ENCODE measurements around the gene POLG2.

DNA sequence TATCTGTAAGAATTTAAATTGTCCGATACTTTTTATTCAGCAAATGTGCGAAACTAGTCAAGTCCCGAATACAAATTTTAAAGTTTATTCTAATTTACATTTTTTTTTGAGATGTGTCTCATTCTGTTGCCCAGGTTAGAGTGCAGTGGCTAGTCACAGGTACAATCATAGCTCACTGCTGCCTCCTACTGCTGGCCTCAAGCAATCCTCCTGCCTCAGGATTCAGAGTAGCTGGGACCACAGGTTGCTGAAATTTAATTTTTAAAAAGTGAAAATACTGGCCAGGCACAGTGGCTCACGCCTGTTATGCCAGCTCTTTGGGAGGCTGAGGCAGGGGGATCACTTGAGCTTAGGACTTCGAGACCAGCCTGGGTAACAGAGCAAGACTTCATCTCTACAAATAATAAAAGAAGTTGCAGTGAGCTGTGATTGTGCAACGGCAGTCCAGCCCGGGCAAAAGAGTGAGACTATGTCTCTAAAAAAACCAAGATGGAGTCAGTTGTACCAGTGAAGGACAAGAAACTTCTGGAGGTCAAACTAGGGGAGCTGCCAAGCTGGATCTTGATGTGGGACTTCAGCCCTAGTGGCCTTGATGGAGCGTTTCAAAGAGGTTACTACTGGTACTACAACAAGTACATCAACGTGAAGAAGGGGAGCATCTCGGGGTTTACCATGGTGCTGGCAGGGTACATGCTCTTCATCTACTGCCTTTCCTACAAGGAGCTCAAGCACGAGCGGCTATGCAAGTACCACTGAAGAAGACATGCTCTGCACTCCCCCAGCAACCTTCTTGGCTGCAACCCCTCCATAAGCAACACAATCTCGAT lies 5.6 kb downstream of the POLG2 start:
- TF ChIP-seq, protein P1, sequence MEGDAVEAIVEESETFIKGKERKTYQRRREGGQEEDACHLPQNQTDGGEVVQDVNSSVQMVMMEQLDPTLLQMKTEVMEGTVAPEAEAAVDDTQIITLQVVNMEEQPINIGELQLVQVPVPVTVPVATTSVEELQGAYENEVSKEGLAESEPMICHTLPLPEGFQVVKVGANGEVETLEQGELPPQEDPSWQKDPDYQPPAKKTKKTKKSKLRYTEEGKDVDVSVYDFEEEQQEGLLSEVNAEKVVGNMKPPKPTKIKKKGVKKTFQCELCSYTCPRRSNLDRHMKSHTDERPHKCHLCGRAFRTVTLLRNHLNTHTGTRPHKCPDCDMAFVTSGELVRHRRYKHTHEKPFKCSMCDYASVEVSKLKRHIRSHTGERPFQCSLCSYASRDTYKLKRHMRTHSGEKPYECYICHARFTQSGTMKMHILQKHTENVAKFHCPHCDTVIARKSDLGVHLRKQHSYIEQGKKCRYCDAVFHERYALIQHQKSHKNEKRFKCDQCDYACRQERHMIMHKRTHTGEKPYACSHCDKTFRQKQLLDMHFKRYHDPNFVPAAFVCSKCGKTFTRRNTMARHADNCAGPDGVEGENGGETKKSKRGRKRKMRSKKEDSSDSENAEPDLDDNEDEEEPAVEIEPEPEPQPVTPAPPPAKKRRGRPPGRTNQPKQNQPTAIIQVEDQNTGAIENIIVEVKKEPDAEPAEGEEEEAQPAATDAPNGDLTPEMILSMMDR (IDR thresholded peaks at IDR 0.05), result peak; percentile 36; the same call in 1 of the 2 replicates
- TF ChIP-seq, protein P2, sequence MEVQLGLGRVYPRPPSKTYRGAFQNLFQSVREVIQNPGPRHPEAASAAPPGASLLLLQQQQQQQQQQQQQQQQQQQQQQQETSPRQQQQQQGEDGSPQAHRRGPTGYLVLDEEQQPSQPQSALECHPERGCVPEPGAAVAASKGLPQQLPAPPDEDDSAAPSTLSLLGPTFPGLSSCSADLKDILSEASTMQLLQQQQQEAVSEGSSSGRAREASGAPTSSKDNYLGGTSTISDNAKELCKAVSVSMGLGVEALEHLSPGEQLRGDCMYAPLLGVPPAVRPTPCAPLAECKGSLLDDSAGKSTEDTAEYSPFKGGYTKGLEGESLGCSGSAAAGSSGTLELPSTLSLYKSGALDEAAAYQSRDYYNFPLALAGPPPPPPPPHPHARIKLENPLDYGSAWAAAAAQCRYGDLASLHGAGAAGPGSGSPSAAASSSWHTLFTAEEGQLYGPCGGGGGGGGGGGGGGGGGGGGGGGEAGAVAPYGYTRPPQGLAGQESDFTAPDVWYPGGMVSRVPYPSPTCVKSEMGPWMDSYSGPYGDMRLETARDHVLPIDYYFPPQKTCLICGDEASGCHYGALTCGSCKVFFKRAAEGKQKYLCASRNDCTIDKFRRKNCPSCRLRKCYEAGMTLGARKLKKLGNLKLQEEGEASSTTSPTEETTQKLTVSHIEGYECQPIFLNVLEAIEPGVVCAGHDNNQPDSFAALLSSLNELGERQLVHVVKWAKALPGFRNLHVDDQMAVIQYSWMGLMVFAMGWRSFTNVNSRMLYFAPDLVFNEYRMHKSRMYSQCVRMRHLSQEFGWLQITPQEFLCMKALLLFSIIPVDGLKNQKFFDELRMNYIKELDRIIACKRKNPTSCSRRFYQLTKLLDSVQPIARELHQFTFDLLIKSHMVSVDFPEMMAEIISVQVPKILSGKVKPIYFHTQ (CRISPR knock-in tag; IDR thresholded peaks at IDR 0.05), result no peak
- TF ChIP-seq, protein P3, sequence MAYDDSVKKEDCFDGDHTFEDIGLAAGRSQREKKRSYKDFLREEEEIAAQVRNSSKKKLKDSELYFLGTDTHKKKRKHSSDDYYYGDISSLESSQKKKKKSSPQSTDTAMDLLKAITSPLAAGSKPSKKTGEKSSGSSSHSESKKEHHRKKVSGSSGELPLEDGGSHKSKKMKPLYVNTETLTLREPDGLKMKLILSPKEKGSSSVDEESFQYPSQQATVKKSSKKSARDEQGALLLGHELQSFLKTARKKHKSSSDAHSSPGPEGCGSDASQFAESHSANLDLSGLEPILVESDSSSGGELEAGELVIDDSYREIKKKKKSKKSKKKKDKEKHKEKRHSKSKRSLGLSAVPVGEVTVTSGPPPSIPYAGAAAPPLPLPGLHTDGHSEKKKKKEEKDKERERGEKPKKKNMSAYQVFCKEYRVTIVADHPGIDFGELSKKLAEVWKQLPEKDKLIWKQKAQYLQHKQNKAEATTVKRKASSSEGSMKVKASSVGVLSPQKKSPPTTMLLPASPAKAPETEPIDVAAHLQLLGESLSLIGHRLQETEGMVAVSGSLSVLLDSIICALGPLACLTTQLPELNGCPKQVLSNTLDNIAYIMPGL (CRISPR knock-in tag; IDR thresholded peaks at IDR 0.05), result no peak
- TF ChIP-seq, protein P4, sequence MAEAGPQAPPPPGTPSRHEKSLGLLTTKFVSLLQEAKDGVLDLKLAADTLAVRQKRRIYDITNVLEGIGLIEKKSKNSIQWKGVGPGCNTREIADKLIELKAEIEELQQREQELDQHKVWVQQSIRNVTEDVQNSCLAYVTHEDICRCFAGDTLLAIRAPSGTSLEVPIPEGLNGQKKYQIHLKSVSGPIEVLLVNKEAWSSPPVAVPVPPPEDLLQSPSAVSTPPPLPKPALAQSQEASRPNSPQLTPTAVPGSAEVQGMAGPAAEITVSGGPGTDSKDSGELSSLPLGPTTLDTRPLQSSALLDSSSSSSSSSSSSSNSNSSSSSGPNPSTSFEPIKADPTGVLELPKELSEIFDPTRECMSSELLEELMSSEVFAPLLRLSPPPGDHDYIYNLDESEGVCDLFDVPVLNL (CRISPR knock-in tag; IDR thresholded peaks at IDR 0.05; ENCODE audit: borderline replicate concordance, low read depth), result no peak
- TF ChIP-seq ZNF121 (CRISPR knock-in tag; IDR thresholded peaks at IDR 0.05), result no peak
- TF ChIP-seq, protein P5, sequence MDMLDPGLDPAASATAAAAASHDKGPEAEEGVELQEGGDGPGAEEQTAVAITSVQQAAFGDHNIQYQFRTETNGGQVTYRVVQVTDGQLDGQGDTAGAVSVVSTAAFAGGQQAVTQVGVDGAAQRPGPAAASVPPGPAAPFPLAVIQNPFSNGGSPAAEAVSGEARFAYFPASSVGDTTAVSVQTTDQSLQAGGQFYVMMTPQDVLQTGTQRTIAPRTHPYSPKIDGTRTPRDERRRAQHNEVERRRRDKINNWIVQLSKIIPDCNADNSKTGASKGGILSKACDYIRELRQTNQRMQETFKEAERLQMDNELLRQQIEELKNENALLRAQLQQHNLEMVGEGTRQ (CRISPR knock-in tag; IDR thresholded peaks at IDR 0.05), result no peak
- no peak for TF ChIP-seq NFE2L1 (CRISPR knock-in tag; IDR thresholded peaks at IDR 0.05)
- TF ChIP-seq, protein P6, sequence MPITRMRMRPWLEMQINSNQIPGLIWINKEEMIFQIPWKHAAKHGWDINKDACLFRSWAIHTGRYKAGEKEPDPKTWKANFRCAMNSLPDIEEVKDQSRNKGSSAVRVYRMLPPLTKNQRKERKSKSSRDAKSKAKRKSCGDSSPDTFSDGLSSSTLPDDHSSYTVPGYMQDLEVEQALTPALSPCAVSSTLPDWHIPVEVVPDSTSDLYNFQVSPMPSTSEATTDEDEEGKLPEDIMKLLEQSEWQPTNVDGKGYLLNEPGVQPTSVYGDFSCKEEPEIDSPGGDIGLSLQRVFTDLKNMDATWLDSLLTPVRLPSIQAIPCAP (CRISPR knock-in tag; IDR thresholded peaks at IDR 0.05), result no peak
- TF ChIP-seq, protein P7, sequence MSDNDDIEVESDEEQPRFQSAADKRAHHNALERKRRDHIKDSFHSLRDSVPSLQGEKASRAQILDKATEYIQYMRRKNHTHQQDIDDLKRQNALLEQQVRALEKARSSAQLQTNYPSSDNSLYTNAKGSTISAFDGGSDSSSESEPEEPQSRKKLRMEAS (CRISPR knock-in tag; IDR thresholded peaks at IDR 0.05), result no peak
- TF ChIP-seq JUN (CRISPR knock-in tag; IDR thresholded peaks at IDR 0.05), result no peak
- TF ChIP-seq, protein P8, sequence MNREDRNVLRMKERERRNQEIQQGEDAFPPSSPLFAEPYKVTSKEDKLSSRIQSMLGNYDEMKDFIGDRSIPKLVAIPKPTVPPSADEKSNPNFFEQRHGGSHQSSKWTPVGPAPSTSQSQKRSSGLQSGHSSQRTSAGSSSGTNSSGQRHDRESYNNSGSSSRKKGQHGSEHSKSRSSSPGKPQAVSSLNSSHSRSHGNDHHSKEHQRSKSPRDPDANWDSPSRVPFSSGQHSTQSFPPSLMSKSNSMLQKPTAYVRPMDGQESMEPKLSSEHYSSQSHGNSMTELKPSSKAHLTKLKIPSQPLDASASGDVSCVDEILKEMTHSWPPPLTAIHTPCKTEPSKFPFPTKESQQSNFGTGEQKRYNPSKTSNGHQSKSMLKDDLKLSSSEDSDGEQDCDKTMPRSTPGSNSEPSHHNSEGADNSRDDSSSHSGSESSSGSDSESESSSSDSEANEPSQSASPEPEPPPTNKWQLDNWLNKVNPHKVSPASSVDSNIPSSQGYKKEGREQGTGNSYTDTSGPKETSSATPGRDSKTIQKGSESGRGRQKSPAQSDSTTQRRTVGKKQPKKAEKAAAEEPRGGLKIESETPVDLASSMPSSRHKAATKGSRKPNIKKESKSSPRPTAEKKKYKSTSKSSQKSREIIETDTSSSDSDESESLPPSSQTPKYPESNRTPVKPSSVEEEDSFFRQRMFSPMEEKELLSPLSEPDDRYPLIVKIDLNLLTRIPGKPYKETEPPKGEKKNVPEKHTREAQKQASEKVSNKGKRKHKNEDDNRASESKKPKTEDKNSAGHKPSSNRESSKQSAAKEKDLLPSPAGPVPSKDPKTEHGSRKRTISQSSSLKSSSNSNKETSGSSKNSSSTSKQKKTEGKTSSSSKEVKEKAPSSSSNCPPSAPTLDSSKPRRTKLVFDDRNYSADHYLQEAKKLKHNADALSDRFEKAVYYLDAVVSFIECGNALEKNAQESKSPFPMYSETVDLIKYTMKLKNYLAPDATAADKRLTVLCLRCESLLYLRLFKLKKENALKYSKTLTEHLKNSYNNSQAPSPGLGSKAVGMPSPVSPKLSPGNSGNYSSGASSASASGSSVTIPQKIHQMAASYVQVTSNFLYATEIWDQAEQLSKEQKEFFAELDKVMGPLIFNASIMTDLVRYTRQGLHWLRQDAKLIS (CRISPR knock-in tag; IDR thresholded peaks at IDR 0.05; ENCODE audit: borderline replicate concordance), result no peak
- TF ChIP-seq TP53 (CRISPR knock-in tag; IDR thresholded peaks at IDR 0.05), result no peak
- TF ChIP-seq, protein P9, sequence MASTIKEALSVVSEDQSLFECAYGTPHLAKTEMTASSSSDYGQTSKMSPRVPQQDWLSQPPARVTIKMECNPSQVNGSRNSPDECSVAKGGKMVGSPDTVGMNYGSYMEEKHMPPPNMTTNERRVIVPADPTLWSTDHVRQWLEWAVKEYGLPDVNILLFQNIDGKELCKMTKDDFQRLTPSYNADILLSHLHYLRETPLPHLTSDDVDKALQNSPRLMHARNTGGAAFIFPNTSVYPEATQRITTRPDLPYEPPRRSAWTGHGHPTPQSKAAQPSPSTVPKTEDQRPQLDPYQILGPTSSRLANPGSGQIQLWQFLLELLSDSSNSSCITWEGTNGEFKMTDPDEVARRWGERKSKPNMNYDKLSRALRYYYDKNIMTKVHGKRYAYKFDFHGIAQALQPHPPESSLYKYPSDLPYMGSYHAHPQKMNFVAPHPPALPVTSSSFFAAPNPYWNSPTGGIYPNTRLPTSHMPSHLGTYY (CRISPR knock-in tag; IDR thresholded peaks at IDR 0.05), result no peak
